SK-N-SH treated with all-trans-retinoic acid at 6 μM for 48 hours (cell line): ENCODE measurements around the gene SEMA3E.

ENCODE experiments used
- ATAC-seq: fragments of 200-7000 bp; cut with Tn5 transposase; 3 replicates; pipeline ENCODE4 v1.9.1; 2020; ENCODE audit warnings: mild to moderate bottlenecking, moderate library complexity
- ARNTL ChIP-seq: fragments of 450-650 bp; formaldehyde crosslinking; IDR thresholded peaks from 2 replicates; pipeline ENCODE4 v1.5.0; 2020; ENCODE audit warnings: low read depth, mild to moderate bottlenecking, moderate library complexity, borderline replicate concordance
- BACH2 ChIP-seq: fragments of 250-450 bp; sonication (Bioruptor Pico); IDR thresholded peaks from 2 replicates; pipeline ENCODE4 v1.9.0; 2021; ENCODE audit warnings: mild to moderate bottlenecking, borderline replicate concordance
- CSDC2 ChIP-seq: fragments of 250-450 bp; sonication (Bioruptor Pico); IDR thresholded peaks from 2 replicates; pipeline ENCODE4 v1.5.0; 2020; ENCODE audit warnings: mild to moderate bottlenecking, moderate library complexity
- ESRRG ChIP-seq: fragments of 250-450 bp; sonication (Bioruptor Pico); IDR thresholded peaks from 2 replicates; pipeline ENCODE4 v1.6.1; 2021; ENCODE audit warnings: mild to moderate bottlenecking
- GLIS3 ChIP-seq: fragments of 250-450 bp; sonication (Bioruptor Pico); IDR thresholded peaks from 2 replicates; pipeline ENCODE4 v1.5.0; 2020; ENCODE audit warnings: mild to moderate bottlenecking, moderate library complexity
- ISL1 ChIP-seq: fragments of 250-450 bp; sonication (Bioruptor Pico); IDR thresholded peaks from 2 replicates; pipeline ENCODE4 v2.1.2; 2022; ENCODE audit warnings: mild to moderate bottlenecking, moderate library complexity
- OSR1 ChIP-seq: fragments of 250-450 bp; sonication (Bioruptor Pico); IDR thresholded peaks from 2 replicates; pipeline ENCODE4 v1.8.0; 2022; ENCODE audit warnings: moderate library complexity, mild to moderate bottlenecking, inconsistent platforms
- PPARA ChIP-seq: fragments of 250-450 bp; sonication (Bioruptor Pico); IDR thresholded peaks from 2 replicates; pipeline ENCODE4 v1.5.0; 2020; ENCODE audit warnings: mild to moderate bottlenecking, borderline replicate concordance
- RARB ChIP-seq: fragments of 250-450 bp; sonication (Bioruptor Pico); IDR thresholded peaks from 2 replicates; pipeline ENCODE4 v1.8.0; 2021; ENCODE audit warnings: mild to moderate bottlenecking, moderate library complexity
- SNAI2 ChIP-seq: fragments of 250-450 bp; sonication (Bioruptor Pico); IDR thresholded peaks from 2 replicates; pipeline ENCODE4 v1.5.0; 2020; ENCODE audit warnings: mild to moderate bottlenecking, moderate library complexity
- TCF4 ChIP-seq: fragments of 250-450 bp; sonication (Bioruptor Pico); IDR thresholded peaks from 2 replicates; pipeline ENCODE4 v1.8.0; 2021; ENCODE audit warnings: mild to moderate bottlenecking, moderate library complexity, borderline replicate concordance
- TOX ChIP-seq: fragments of 250-450 bp; sonication (Bioruptor Pico); IDR thresholded peaks from 2 replicates; pipeline ENCODE4 v1.8.0; 2021; ENCODE audit warnings: mild to moderate bottlenecking, moderate library complexity, borderline replicate concordance
- ZC3H10 ChIP-seq: fragments of 250-450 bp; sonication (Bioruptor Pico); IDR thresholded peaks from 2 replicates; pipeline ENCODE4 v1.5.1; 2021; ENCODE audit warnings: mild to moderate bottlenecking, moderate library complexity
- ZFP3 ChIP-seq: fragments of 250-450 bp; sonication (Bioruptor Pico); IDR thresholded peaks from 2 replicates; pipeline ENCODE4 v1.5.0; 2020; ENCODE audit warnings: mild to moderate bottlenecking, moderate library complexity
- ZFP30 ChIP-seq: fragments of 450-650 bp; formaldehyde crosslinking; IDR thresholded peaks from 2 replicates; pipeline ENCODE4 v1.5.0; 2022; ENCODE audit warnings: mild to moderate bottlenecking, moderate library complexity
- ZNF565 ChIP-seq: fragments of 450-650 bp; formaldehyde crosslinking; conservative IDR thresholded peaks from 2 replicates; pipeline ENCODE4 v1.5.0; 2020; ENCODE audit warnings: low read depth, mild to moderate bottlenecking, moderate library complexity
- ZNF70 ChIP-seq: fragments of 450-650 bp; formaldehyde crosslinking; IDR thresholded peaks from 2 replicates; pipeline ENCODE4 v1.5.0; 2020; ENCODE audit warnings: mild to moderate bottlenecking, moderate library complexity
- TF ChIP-seq, protein P1 (sequence below): fragments of 250-450 bp; sonication (Bioruptor Pico); IDR thresholded peaks from 2 replicates; pipeline ENCODE4 v1.5.1; 2020; ENCODE audit warnings: low read depth, mild to moderate bottlenecking, moderate library complexity
- TF ChIP-seq, protein P2 (sequence below): fragments of 250-450 bp; sonication (Bioruptor Pico); IDR thresholded peaks from 2 replicates; pipeline ENCODE4 v1.8.0; 2020; ENCODE audit warnings: mild to moderate bottlenecking, moderate library complexity, borderline replicate concordance
- TF ChIP-seq, protein P3 (sequence below): fragments of 250-450 bp; sonication (Bioruptor Pico); IDR thresholded peaks from 2 replicates; pipeline ENCODE4 v1.5.0; 2020; ENCODE audit warnings: mild to moderate bottlenecking, moderate library complexity
- TF ChIP-seq, protein P4 (sequence below): fragments of 250-450 bp; sonication (Bioruptor Pico); IDR thresholded peaks from 2 replicates; pipeline ENCODE4 v1.5.1; 2021; ENCODE audit warnings: mild to moderate bottlenecking, moderate library complexity

The SEMA3E gene

DNA sequence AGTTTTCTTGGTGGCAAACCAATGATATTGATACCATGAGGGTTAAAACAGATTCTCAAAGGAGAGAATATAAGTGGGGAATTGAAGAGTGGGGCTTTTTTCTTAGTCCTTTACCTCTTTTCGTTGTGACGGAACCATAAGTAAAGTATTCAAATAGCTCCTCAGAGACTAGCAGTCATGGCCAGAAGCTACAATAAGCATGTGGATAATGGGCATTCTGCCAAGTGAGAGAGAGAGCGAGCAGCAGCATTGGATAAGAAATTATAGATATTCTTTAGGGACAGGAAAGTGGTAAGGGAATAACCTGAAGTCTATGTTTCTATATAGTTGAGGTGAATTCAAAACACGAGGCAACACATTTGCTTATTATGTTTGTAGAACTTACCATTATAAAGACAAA is 235.1 kb downstream of the SEMA3E start:
- TF ChIP-seq ISL1 (CRISPR knock-in tag), result no peak
- TF ChIP-seq ZFP3, result no peak
- no peak for TF ChIP-seq ESRRG (CRISPR knock-in tag)
- no peak for TF ChIP-seq SNAI2
- no peak for TF ChIP-seq PPARA
- TF ChIP-seq TCF4 (CRISPR knock-in tag), result no peak
- no peak for TF ChIP-seq OSR1 (CRISPR knock-in tag)
- ATAC-seq, result no peak

DNA sequence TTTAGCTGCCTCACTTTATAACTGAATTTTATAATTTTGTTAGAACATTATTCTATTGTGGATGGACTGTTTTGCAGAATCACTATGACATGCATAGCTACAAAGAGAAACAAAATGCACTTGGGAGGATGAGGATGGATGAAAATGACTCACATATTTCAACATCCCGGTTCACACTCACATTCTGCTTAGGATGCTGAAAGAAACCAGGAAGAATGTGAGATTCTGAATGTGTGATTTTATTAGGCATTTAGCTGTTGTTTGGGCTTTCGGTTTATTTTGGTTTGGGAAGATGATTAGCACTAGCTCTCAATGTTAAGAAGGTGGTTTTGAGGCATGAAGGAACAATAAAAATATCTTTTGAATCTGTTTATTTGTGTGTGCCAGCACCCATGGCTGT is 235.5 kb downstream of the SEMA3E start:
- no peak for ATAC-seq
- no peak for TF ChIP-seq ZNF70 (CRISPR knock-in tag)
- no peak for TF ChIP-seq SNAI2
- TF ChIP-seq PPARA, result no peak
- no peak for TF ChIP-seq GLIS3 (CRISPR knock-in tag)
- TF ChIP-seq ZC3H10 (CRISPR knock-in tag), result no peak
- TF ChIP-seq TCF4 (CRISPR knock-in tag), result no peak
- TF ChIP-seq, protein P1, sequence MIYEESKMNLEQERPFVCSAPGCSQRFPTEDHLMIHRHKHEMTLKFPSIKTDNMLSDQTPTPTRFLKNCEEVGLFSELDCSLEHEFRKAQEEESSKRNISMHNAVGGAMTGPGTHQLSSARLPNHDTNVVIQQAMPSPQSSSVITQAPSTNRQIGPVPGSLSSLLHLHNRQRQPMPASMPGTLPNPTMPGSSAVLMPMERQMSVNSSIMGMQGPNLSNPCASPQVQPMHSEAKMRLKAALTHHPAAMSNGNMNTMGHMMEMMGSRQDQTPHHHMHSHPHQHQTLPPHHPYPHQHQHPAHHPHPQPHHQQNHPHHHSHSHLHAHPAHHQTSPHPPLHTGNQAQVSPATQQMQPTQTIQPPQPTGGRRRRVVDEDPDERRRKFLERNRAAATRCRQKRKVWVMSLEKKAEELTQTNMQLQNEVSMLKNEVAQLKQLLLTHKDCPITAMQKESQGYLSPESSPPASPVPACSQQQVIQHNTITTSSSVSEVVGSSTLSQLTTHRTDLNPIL, result no peak
- no peak for TF ChIP-seq ARNTL (CRISPR knock-in tag)
- TF ChIP-seq, protein P2, sequence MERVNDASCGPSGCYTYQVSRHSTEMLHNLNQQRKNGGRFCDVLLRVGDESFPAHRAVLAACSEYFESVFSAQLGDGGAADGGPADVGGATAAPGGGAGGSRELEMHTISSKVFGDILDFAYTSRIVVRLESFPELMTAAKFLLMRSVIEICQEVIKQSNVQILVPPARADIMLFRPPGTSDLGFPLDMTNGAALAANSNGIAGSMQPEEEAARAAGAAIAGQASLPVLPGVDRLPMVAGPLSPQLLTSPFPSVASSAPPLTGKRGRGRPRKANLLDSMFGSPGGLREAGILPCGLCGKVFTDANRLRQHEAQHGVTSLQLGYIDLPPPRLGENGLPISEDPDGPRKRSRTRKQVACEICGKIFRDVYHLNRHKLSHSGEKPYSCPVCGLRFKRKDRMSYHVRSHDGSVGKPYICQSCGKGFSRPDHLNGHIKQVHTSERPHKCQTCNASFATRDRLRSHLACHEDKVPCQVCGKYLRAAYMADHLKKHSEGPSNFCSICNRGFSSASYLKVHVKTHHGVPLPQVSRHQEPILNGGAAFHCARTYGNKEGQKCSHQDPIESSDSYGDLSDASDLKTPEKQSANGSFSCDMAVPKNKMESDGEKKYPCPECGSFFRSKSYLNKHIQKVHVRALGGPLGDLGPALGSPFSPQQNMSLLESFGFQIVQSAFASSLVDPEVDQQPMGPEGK (CRISPR knock-in tag), result no peak
- TF ChIP-seq TOX, result no peak
- no peak; the same call in 1 of the 2 replicates for TF ChIP-seq ISL1 (CRISPR knock-in tag)
- TF ChIP-seq, protein P3, sequence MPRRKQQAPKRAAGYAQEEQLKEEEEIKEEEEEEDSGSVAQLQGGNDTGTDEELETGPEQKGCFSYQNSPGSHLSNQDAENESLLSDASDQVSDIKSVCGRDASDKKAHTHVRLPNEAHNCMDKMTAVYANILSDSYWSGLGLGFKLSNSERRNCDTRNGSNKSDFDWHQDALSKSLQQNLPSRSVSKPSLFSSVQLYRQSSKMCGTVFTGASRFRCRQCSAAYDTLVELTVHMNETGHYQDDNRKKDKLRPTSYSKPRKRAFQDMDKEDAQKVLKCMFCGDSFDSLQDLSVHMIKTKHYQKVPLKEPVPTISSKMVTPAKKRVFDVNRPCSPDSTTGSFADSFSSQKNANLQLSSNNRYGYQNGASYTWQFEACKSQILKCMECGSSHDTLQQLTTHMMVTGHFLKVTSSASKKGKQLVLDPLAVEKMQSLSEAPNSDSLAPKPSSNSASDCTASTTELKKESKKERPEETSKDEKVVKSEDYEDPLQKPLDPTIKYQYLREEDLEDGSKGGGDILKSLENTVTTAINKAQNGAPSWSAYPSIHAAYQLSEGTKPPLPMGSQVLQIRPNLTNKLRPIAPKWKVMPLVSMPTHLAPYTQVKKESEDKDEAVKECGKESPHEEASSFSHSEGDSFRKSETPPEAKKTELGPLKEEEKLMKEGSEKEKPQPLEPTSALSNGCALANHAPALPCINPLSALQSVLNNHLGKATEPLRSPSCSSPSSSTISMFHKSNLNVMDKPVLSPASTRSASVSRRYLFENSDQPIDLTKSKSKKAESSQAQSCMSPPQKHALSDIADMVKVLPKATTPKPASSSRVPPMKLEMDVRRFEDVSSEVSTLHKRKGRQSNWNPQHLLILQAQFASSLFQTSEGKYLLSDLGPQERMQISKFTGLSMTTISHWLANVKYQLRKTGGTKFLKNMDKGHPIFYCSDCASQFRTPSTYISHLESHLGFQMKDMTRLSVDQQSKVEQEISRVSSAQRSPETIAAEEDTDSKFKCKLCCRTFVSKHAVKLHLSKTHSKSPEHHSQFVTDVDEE, result no peak
- TF ChIP-seq RARB (CRISPR knock-in tag), result no peak
- TF ChIP-seq ZFP30, result no peak
- TF ChIP-seq BACH2 (CRISPR knock-in tag), result no peak
- no peak for TF ChIP-seq ESRRG (CRISPR knock-in tag)

DNA sequence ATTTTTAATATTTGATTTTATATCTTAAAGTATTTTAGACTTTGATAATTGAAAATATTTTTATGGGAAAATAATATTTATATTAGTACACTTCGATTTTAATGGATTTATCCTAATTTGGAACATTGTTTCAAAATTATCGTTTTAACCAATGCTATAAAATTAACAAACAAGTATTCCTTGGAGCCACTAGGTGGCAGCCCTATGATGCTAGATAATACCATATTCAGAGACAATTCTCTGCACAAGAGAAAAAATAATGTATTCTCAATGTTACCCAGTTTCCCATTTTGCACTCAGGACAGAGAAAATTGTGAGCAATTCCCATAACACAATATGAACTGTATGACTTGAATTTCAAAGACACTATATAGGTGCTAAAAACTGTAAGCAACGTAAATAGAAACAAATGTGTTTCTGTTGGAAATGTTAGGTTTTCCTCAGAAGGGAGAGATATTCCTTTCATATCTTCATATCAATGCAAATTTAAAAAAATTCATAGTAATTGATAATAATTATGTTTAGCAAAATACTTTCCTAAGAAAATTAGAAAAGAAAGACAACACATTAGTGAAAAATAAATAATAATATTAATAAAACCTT is 237.8 kb downstream of the SEMA3E start:
- ATAC-seq, result peak; percentile 74
- TF ChIP-seq, protein P4, sequence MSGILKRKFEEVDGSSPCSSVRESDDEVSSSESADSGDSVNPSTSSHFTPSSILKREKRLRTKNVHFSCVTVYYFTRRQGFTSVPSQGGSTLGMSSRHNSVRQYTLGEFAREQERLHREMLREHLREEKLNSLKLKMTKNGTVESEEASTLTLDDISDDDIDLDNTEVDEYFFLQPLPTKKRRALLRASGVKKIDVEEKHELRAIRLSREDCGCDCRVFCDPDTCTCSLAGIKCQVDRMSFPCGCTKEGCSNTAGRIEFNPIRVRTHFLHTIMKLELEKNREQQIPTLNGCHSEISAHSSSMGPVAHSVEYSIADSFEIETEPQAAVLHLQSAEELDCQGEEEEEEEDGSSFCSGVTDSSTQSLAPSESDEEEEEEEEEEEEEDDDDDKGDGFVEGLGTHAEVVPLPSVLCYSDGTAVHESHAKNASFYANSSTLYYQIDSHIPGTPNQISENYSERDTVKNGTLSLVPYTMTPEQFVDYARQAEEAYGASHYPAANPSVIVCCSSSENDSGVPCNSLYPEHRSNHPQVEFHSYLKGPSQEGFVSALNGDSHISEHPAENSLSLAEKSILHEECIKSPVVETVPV (CRISPR knock-in tag), result no peak
- TF ChIP-seq TCF4 (CRISPR knock-in tag) (no peak), OSR1 (CRISPR knock-in tag) (no peak), ISL1 (CRISPR knock-in tag) (no peak), ZNF70 (CRISPR knock-in tag) (no peak), SNAI2 (no peak), PPARA (no peak), ZFP3 (no peak), ZNF565 (CRISPR knock-in tag) (no peak), CSDC2 (no peak), BACH2 (CRISPR knock-in tag) (no peak), TOX (no peak), GLIS3 (CRISPR knock-in tag) (no peak), RARB (CRISPR knock-in tag) (no peak), ARNTL (CRISPR knock-in tag) (no peak)
- TF ChIP-seq, protein P3, result no peak
- TF ChIP-seq, protein P2 (CRISPR knock-in tag), result no peak
